MCF 10A (cell line): ENCODE measurements around the gene NBPF4. TPM values are rescaled to one million over a fixed set of nuclear protein-coding genes. Genes with fewer than 3 reads are reported as not detected.

Experiments used
- BruUV-seq: library from RNA; stranded (reverse); fragments of 400-500 nt; replicated peaks from 2 replicates; lab custom pipeline; 2021; lab: Mats Ljungman, UMichigan
- CTCF ChIA-PET: fragments of 300-600 bp; sonication (Branson Sonifier 250); formaldehyde crosslinking; extraction: SDS; loops from one replicate; lab custom pipeline; 2021; ENCODE audit warnings: antibody characterized with exemption, inconsistent platforms; lab: Yijun Ruan, JAX
- POLR2A ChIA-PET: fragments of 300-600, 350-650 bp; sonication (Branson Sonifier 250); formaldehyde crosslinking; extraction: SDS; loops from one replicate; lab custom pipeline; 2020; ENCODE audit warnings: antibody characterized with exemption, inconsistent platforms; lab: Yijun Ruan, JAX
- DNase-seq: peaks from one replicate; pipeline ENCODE4 v3.0.0-alpha.2; 2018; ENCODE audit not compliant: unreplicated experiment
- H3K27ac Mint-ChIP-seq: one replicate; pipeline ENCODE4 v1.8.0; 2022; ENCODE audit warnings: mild to moderate bottlenecking, low read depth, mixed read lengths; ENCODE audit not compliant: unreplicated experiment
- H3K27me3 Mint-ChIP-seq: one replicate; pipeline ENCODE4 v1.8.0; 2022; ENCODE audit warnings: mixed read lengths; ENCODE audit not compliant: insufficient read depth, unreplicated experiment
- H3K36me3 Mint-ChIP-seq: one replicate; pipeline ENCODE4 v1.8.0; 2022; ENCODE audit warnings: mild to moderate bottlenecking, moderate library complexity, mixed read lengths; ENCODE audit not compliant: insufficient read depth, unreplicated experiment
- H3K4me1 Mint-ChIP-seq: one replicate; pipeline ENCODE4 v1.8.0; 2022; ENCODE audit warnings: mixed read lengths; ENCODE audit not compliant: insufficient read depth, unreplicated experiment
- H3K4me3 Mint-ChIP-seq: one replicate; pipeline ENCODE4 v1.8.0; 2022; ENCODE audit warnings: mild to moderate bottlenecking, moderate library complexity, mixed read lengths; ENCODE audit not compliant: unreplicated experiment
- H3K9me3 Mint-ChIP-seq: one replicate; pipeline ENCODE4 v1.8.0; 2022; ENCODE audit warnings: mixed read lengths; ENCODE audit not compliant: unreplicated experiment
- intact Hi-C: fragments of 100-400 bp; cut with micrococcal nuclease; formaldehyde crosslinking; loops from 2 replicates; pipeline ENCODE4 v1.14.1; 2022
- total RNA-seq: library from RNA; stranded (reverse); gene quantifications from 2 replicates; pipeline ENCODE4 v1.2.3, GENCODE V29; 2022
- TF ChIP-seq, protein P1 (sequence below): fragments of 200-600 bp; IDR thresholded peaks from one replicate; pipeline ENCODE4 v1.8.0; 2022; ENCODE audit warnings: antibody characterized with exemption, mild to moderate bottlenecking; ENCODE audit not compliant: unreplicated experiment

The NBPF4 gene
- total RNA-seq, 1 experiment from 2014 or later = not detected

DNA sequence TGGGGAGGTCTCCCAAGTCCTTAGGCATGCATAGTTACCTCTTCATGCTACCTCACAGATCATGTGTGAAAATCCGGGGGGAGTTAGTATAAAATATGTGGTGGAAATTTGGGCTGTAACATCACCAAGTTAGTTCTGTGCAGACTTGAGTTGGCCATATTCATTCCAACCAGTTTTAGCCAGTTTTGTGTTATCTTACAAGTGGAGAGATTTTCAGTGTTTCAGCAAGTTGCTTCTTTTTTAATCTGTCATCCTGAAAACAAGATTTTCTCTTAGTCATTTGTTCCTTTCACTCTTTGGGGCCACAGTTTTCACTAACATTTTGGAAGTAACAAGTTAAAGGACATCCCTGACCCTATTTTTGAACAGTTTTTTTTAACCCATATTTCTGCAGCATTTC, 55.1 kb downstream of the NBPF4 start:
- Mint-ChIP-seq H3K9me3 (peaks cover 6% of the 10 kb centered on the region), H3K4me1 (peaks cover 12% of the 10 kb centered on the region), H3K36me3 (peaks cover 8% of the 10 kb centered on the region), H3K27me3 (no peaks in the 10 kb centered on the region), H3K4me3 (no peak overlapping the region), H3K27ac (no peak overlapping the region)
- POLR2A ChIA-PET = no interaction called here
- intact Hi-C loops = no loop called here
- BruUV-seq = no TSS peak
- DNase-seq = no peak
- TF ChIP-seq, protein P1, sequence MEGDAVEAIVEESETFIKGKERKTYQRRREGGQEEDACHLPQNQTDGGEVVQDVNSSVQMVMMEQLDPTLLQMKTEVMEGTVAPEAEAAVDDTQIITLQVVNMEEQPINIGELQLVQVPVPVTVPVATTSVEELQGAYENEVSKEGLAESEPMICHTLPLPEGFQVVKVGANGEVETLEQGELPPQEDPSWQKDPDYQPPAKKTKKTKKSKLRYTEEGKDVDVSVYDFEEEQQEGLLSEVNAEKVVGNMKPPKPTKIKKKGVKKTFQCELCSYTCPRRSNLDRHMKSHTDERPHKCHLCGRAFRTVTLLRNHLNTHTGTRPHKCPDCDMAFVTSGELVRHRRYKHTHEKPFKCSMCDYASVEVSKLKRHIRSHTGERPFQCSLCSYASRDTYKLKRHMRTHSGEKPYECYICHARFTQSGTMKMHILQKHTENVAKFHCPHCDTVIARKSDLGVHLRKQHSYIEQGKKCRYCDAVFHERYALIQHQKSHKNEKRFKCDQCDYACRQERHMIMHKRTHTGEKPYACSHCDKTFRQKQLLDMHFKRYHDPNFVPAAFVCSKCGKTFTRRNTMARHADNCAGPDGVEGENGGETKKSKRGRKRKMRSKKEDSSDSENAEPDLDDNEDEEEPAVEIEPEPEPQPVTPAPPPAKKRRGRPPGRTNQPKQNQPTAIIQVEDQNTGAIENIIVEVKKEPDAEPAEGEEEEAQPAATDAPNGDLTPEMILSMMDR = no peak
- CTCF ChIA-PET = no interaction called here

DNA sequence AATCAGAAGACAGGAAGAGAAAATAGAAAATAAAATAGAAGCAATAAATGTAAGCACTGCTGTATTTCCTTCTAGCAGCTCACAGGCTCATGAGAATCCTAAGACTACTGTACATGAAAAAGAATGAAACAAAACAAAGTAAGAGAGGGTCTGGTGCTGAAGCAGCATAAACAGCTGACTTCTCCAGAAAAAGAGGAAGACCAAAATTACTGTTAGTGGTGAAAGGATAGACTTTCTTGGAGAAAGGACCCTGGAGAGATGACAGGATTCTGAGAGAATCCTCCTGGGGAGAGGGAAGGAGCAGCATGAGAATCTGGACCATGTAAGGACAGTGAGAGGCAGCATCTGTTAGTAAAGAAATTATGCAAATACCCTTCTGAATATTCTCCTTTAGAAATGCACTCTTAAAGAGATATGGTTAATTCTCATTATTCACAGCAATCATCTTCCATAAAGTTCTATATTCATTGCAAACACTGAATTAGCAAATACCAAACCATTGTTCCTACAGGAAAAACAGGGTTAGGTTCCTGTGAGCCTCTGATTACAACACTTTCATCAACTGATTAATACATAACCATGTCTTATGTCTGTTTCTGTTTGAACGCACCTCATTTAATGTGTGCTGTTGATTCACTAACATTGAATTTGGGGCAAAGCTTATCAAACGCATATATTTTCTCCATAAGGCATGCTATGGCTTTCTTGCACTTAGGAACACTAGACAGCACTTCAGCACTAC, 60.7 kb downstream of the NBPF4 start:
- intact Hi-C loops = no loop called here
- ChIA-PET POLR2A (interaction anchor here (0.6 to 4.6 kb wide), 4 partner anchors 10 to 491 kb away, joined by 4 to 34 read pairs (median 4); partner anchors contain the start of gene SLC25A24), CTCF (interaction anchor here (0.6 to 2.1 kb wide), 3 partner anchors 10 to 648 kb away, joined by 3 to 7 read pairs (median 3); partner anchors contain the start of gene SLC25A24)
- Mint-ChIP-seq H3K27me3 (no peaks in the 10 kb centered on the region), H3K4me3 (no peak overlapping the region), H3K27ac (no peak overlapping the region), H3K36me3 (peaks cover 31% of the 10 kb centered on the region), H3K4me1 (peaks cover 5% of the 10 kb centered on the region), H3K9me3 (peaks cover 15% of the 10 kb centered on the region)
- BruUV-seq = no TSS peak
- DNase-seq = no peak
- TF ChIP-seq, protein P1 = no peak

DNA sequence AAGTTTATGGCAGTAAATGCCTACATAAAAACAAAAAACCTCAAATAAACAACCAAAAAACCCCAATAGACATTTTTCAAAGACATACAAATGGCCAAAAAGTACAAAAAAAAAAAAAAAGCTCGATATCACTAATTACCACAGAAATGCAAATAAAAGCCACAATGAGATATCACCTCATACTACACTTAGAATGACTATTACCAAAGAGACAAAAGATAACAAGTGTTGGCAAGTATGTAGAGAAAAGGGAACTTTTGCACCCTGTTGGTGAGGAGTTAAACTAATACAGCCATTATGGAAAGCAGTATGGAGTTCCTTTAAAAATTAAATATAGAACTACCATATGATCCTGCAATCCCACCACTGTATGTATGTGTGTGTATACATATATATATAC, 64.9 kb downstream of the NBPF4 start:
- peaks cover 67% of the 10 kb centered on the region for H3K36me3 Mint-ChIP-seq
- TF ChIP-seq, protein P1 = no peak
- H3K4me1 Mint-ChIP-seq = peaks cover 11% of the 10 kb centered on the region
- POLR2A ChIA-PET = interaction anchor here (4.6 kb wide), 1 partner anchor 21 kb away, joined by 34 read pairs; the partner anchor contains the start of gene SLC25A24
- no peak for DNase-seq
- H3K27me3 Mint-ChIP-seq = no peaks in the 10 kb centered on the region
- CTCF ChIA-PET = interaction anchor here (0.8 kb wide), 1 partner anchor 12 kb away, joined by 3 read pairs; no protein-coding TSS in a partner anchor
- intact Hi-C loops = no loop called here
- peaks cover 17% of the 10 kb centered on the region for H3K9me3 Mint-ChIP-seq
- H3K4me3 Mint-ChIP-seq = no peak overlapping the region
- BruUV-seq = no TSS peak
- no peak overlapping the region for H3K27ac Mint-ChIP-seq

Other genes starting within 250 kb of the NBPF4 start
- gene SLC25A24, start 43.7 kb downstream of the NBPF4 start, total RNA-seq = 21.0 and 28.3 TPM in 2 replicates
- gene NBPF6, start 206.3 kb upstream of the NBPF4 start, total RNA-seq = not detected in 2 replicates